Heart left ventricle (tissue), 16 donors: ENCODE results near the gene ACMSD. TPM values are rescaled to one million over a fixed set of nuclear protein-coding genes. Genes with fewer than 3 reads are reported as not detected.

ENCODE experiments used
- ATAC-seq, 4 donors: fragments of 200-7000 bp; cut with Tn5 transposase; one replicate each; pipeline ENCODE4 v1.9.1; 2020 to 2022; ENCODE audit warnings: moderate library complexity in 4 of 4, mild to moderate bottlenecking in 3 of 4, moderate number of reproducible peaks in 1 of 4
- DNase-seq, 5 donors: peaks; one replicate each; pipeline ENCODE4 v3.0.0-alpha.2; 2020
- H3K27ac ChIP-seq, 12 donors: fragments of 200-600 bp; sonication (generic) in 4 of 12; one replicate each; pipeline versions ENCODE4 v1.5.0 to v1.8.0; 2016 to 2022; ENCODE audit warnings: mild to moderate bottlenecking in 2 of 12
- H3K27me3 ChIP-seq, 9 donors: fragments of 200-600 bp; sonication (generic) in 2 of 9; one replicate each; pipeline versions ENCODE4 v1.5.1 to v1.8.0; 2016 to 2022; ENCODE audit warnings: mild to moderate bottlenecking in 3 of 9
- H3K36me3 ChIP-seq, 9 donors: fragments of 200-600 bp; sonication (generic) in 2 of 9; one replicate each; pipeline versions ENCODE4 v1.5.0 to v1.8.0; 2018 to 2022; ENCODE audit warnings: mild to moderate bottlenecking in 2 of 9
- H3K4me1 ChIP-seq, 12 donors: fragments of 200-600 bp; sonication (generic) in 4 of 12; one replicate each; pipeline versions ENCODE4 v1.5.0 to v1.8.0; 2016 to 2022; ENCODE audit warnings: mild to moderate bottlenecking in 3 of 12
- H3K4me3 ChIP-seq, 12 donors: fragments of 200-600 bp; sonication (generic) in 4 of 12; one replicate each; pipeline versions ENCODE4 v1.5.0 to v1.8.0; 2017 to 2022; ENCODE audit warnings: mild to moderate bottlenecking in 9 of 12, moderate library complexity in 4 of 12
- H3K9me3 ChIP-seq, 12 donors: fragments of 200-600 bp; sonication (generic) in 4 of 12; one replicate each; pipeline versions ENCODE4 v1.5.0 to v1.8.0; 2016 to 2022; ENCODE audit warnings: mild to moderate bottlenecking in 1 of 12
- CTCF ChIP-seq, 12 donors: fragments of 200-600 bp; sonication (generic) in 4 of 12; IDR thresholded peaks; one replicate each; pipeline versions ENCODE4 v1.5.0 to v1.8.0; 2018 to 2022; ENCODE audit warnings: antibody characterized with exemption in 12 of 12, mild to moderate bottlenecking in 5 of 12
- POLR2A ChIP-seq, 2 donors: fragments of 450-650 bp; IDR thresholded peaks; one replicate each; pipeline ENCODE4 v1.6.1; 2017; ENCODE audit warnings: antibody characterized with exemption in 2 of 2, mild to moderate bottlenecking in 2 of 2, moderate library complexity in 2 of 2
- WGBS, 4 donors: extraction: QIAGEN DNeasy Blood & Tissue Kit in 2 of 4; methylation state at CpG; one replicate each; pipeline versions ENCODE4 v1.1.5 to v1.1.7; 2013 to 2018; 5-methylcytosine and 5-hydroxymethylcytosine counted together
- intact Hi-C, 10 donors: fragments of 100-400 bp; cut with DNase I; formaldehyde crosslinking; loops; one replicate each; pipeline versions ENCODE4 v1.11.1 to v1.14.2; 2022
- polyA plus RNA-seq, 2 donors: library from polyadenylated mRNA; stranded (reverse); fragments of 200-250 nt; gene quantifications; one replicate each; pipeline ENCODE4 v1.2.3, GENCODE V29; 2013
- total RNA-seq, 9 donors: library from RNA; depleted of rRNA in 2 of 9; stranded (reverse); fragments of >200 nt in 2 of 9; fragmentation: NEBNext Ultra II Directional in 3 of 9; extraction: Animal tissue kit (Norgen Biotek cat#: 25700) in 3 of 9; gene quantifications; one replicate each; pipeline versions ENCODE4 v1.1.0 to v1.2.4, GENCODE V29; 2016 to 2023
- donor health status: ischemic (EF 13 %, LVEDD 7.1; RV severe dilation, severe dysfunction).
- donor health status: healthy with polysubstance abuse.
- donor health status: DM: no; HTN: yes; CAD: no.
- donor health status: DM: no; HTN: no; CAD: no.
- donor health status: ischemic (EF 25% LVEDD 6.9; RV normal size, moderate dysfunction).
- donor health status: ischemic (EF 25% LVEDD 5.7; RV mildly dilated, moderate dysfunction).
- donor health status: healthy.
- donor health status: DM: yes; HTN: yes; CAD: no.
- donor health status: ischemic (EF 35%, LVEDD 5.7; RV mildly dilated, moderate dysfunction).
- donor health status: nonischemic (EF 11% LVEDD 7.7; RV severe dilation, severe dysfunction).
- donor health status: DM: yes; HTN: yes; CAD: no.
- donor health status: PGD.
- donor health status: ischemic (EF 29% LVEDD 5.4; RV normal size, mild dysfunction).
- donor health status: nonischemic (EF 23%, LVEDD 6.1; RV moderate dilation, normal function).

Gene ACMSD
- total and polyA plus RNA-seq, 11 donors: not detected

- DNase-seq: no peak
- peaks cover 0 to 2% (median 0%) of the 10 kb centered on the region in 12 donors for H3K4me1 ChIP-seq
- H3K4me3 ChIP-seq: no peak overlapping the region
- no peak for ATAC-seq
- H3K27me3 ChIP-seq: no peaks in the 10 kb centered on the region
- H3K27ac ChIP-seq: no peak overlapping the region
- TF ChIP-seq POLR2A (IDR thresholded peaks at IDR 0.05) (no peak), CTCF (IDR thresholded peaks at IDR 0.05) (no peak)
- WGBS, 4 donors: 54 to 75% (median 63%) methylated on average over 1 of the region's 1 CpG
- no peaks in the 10 kb centered on the region for H3K36me3 ChIP-seq
- H3K9me3 ChIP-seq: peaks cover 0 to 28% (median 2%) of the 10 kb centered on the region in 12 donors
- intact Hi-C loops: no loop called here
These were observed 36.9 kb downstream of the ACMSD start for GRCh38 chr2:134875309-134875708.

- no peaks in the 10 kb centered on the region for H3K4me1 ChIP-seq
- peaks cover 0 to 21% (median 2%) of the 10 kb centered on the region in 12 donors for H3K9me3 ChIP-seq
- no peaks in the 10 kb centered on the region for H3K27me3 ChIP-seq
- H3K4me3 ChIP-seq: no peak overlapping the region
- DNase-seq: no peak
- H3K36me3 ChIP-seq: no peaks in the 10 kb centered on the region
- ATAC-seq: no peak
- intact Hi-C loops: no loop called here
- no peak overlapping the region for H3K27ac ChIP-seq
- TF ChIP-seq POLR2A (IDR thresholded peaks at IDR 0.05): no peak
- TF ChIP-seq CTCF (IDR thresholded peaks at IDR 0.05): no peak
These were observed 44.4 kb downstream of the ACMSD start for GRCh38 chr2:134882773-134883172.

GRCh38 chr2:134883552-134884293 is 45.3 kb downstream of the ACMSD start:
- Histone ChIP-seq H3K4me3 (no peak overlapping the region), H3K36me3 (no peaks in the 10 kb centered on the region), H3K27ac (no peak overlapping the region), H3K9me3 (peaks cover 0 to 12% (median under 1%) of the 10 kb centered on the region in 12 donors), H3K4me1 (no peaks in the 10 kb centered on the region), H3K27me3 (no peaks in the 10 kb centered on the region)
- 95 to 99% (median 97%) methylated on average over 3 of the region's 3 CpGs for WGBS, 4 donors
- intact Hi-C loops: no loop called here
- ATAC-seq (no peak), DNase-seq (no peak)
- TF ChIP-seq POLR2A (IDR thresholded peaks at IDR 0.05) (no peak), CTCF (IDR thresholded peaks at IDR 0.05) (no peak)

GRCh38 chr2:134884435-134884834 is 46.0 kb downstream of the ACMSD start:
- DNase-seq (no peak), ATAC-seq (no peak)
- Histone ChIP-seq H3K4me3 (no peak overlapping the region), H3K9me3 (peaks cover 0 to 6% (median 0%) of the 10 kb centered on the region in 12 donors), H3K4me1 (no peaks in the 10 kb centered on the region), H3K27me3 (no peaks in the 10 kb centered on the region), H3K27ac (no peak overlapping the region), H3K36me3 (no peaks in the 10 kb centered on the region)
- no peak for TF ChIP-seq POLR2A (IDR thresholded peaks at IDR 0.05)
- no peak for TF ChIP-seq CTCF (IDR thresholded peaks at IDR 0.05)
- intact Hi-C loops: no loop called here
